Stimulated activated CD8-positive, alpha-beta memory T cell treated with anti-CD3 and anti-CD28 coated beads, Interleukin-12 subunit alpha, Interleukin-12 subunit beta, amount 100 ng/mL, for 24 hours (primary cell): Measurements from ENCODE around the gene ARHGEF25.
"Not testable (repeated sequence)": the region's sequence is repeated elsewhere in the genome, so short reads cannot be mapped to it uniquely, and the experiment has no call there.

Source experiments
- DNase-seq: peaks from one replicate; pipeline ENCODE4 v3.0.0-alpha.2; 2020; ENCODE audit errors: extremely low read depth

The ARHGEF25 gene

DNA sequence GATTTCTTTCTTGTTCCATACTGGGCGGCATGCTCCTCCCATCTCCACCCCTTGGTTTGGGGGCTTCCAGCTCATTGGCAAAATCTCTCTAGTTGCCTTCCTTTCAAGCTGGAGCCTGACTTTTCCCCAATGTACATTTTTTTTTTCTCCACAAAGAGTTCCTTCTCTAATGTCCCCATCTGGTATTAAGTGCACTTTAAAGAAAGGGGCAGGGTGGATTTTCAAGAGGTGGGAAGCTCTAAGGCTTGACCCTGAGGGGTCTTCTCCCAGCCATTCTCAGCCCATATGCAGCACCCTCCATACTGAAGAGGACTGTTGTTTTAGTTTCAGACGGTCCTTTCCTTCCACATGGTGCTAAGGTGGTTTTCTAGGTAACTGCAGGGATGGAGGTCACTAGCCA lies 26.1 kb upstream of the ARHGEF25 start:
- no peak for DNase-seq

DNA sequence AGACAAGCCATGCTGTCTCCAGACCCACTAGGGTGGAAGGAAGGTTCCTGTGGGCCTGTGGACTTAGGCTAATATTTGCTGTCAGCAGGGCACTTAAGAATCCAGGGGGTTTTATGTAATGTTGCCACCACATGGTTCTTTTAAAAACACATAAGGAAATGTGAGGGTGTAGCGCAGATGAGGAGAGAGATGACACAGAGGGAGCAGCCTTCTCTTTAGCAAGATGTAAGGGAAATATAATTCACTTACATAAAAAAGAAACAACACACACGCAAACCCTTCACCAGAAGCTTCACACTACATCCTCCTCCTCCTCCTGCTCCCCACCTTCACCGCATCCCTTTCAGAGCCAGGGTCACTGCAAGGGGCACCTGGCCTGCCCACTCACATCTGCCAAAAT lies 25.1 kb upstream of the ARHGEF25 start:
- DNase-seq: no peak

DNA sequence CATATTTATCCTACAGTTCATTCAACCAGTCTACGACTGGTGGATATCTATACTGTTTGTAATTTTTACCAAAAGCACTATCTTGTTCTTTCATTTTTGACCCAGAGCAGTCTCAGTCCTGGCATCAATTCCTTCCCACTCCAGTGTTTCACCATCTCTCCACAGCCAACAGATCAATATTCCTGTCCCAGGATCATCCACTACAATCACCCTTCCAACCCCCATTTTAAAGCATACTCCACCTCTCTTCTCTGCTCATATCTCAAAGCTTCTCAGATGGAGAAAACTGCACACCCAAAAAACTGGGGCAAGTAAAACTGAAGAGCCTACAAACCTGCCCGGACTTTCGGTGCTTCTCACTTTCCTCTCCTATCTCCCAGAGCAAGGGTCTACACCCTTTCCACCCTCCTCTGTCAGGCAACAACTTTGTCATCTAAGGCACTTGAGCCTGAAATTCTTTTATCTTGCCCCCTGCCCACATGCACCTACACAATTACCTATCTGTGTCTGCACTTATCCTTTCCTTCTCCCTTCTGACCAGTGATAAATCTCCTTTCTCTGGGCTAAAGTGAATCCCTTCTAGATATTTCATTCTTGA lies 24.3 kb upstream of the ARHGEF25 start:
- no peak for DNase-seq

DNA sequence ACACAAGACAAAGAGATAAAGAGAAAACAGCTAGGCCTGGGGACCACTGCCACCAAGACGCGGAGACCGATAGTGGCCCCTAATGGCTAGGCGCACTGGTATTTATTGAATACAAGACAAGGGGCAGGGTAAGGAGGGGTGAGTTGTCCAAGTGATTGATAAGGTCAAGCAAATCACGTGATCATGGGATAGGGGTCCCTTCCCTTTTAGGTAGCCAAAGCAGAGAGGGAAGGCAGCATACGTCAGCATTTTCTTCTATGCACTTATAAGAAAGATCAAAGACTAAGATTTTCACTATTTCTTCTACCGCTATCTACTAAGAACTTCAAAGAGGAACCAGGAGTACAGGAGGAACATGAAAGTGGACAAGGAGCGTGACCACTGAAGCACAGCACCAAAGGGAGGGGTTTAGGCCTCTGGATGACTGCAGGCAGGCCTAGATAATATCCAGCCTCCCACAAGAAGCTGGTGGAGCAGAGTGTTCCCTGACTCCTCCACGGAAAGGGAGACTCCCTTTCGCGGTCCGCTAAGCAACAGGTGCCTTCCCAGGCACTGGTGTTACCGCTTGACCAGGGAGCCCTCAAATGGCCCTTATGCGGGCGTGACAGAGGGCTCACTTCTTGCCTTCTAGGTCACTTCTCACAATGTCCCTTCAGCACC lies 22.2 kb upstream of the ARHGEF25 start:
- not testable (repeated sequence) for DNase-seq

DNA sequence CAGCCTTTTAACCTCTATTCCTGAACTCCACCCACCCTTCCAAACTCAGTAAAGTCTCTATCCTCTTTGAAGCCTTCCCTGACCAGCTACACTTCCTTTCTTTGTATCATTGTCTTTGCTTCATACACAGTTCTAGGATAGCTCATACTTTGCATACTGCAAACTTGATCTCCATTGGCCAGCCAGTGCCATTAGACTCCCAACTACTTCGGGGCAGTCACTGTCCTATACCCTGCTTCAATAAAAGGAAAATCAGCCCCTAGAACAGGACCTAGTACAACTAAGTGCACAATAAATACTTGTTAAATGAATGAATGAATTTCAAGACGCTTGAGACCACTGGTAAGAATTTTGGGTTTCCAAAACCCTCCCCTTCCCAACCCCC lies 20.8 kb upstream of the ARHGEF25 start:
- no peak for DNase-seq

DNA sequence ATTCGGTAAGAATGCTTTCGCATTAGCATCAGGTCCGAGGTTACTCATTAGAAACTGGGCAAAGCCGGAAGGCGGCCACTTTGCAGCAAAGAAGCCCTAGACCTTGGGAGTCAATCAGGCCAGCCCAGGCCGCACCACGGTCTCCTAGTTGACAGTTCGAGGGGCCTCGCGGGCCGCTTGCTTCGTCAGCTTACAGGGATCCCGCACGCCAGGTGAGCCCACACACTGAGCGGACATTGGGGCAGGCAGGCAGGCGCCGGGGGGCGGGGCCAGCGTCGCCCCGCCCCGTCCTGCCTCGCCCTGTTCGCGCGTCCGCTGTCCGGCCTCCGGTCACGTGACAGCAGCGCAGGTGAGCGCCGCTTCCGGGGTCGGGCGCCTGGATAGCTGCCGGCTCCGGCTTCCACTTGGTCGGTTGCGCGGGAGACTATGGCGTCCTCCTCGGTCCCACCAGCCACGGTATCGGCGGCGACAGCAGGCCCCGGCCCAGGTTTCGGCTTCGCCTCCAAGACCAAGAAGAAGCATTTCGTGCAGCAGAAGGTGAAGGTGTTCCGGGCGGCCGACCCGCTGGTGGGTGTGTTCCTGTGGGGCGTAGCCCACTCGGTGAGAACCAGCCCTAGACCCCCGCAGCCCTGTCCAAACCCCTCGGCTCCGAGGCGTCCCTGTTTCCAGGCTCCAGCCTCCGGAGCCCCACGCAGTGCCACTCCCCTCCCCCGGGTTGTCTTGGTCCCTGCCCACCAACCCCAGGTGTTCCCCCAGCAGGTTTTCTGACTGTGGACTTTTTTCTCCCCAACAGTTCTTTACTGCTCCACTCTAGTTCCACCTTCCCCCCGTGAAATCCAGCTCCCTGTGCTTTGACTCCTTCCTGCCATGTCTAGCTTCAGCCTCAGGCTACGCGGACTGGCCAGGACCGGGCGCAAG lies 20.1 kb upstream of the ARHGEF25 start, which contains the start of gene PIP4K2C:
TSS of gene PIP4K2C (plus strand) at position 329 of the 918 bp plus-strand sequence. CDS start at position 427, 98 bp downstream.
- DNase-seq: peak; percentile 53

DNA sequence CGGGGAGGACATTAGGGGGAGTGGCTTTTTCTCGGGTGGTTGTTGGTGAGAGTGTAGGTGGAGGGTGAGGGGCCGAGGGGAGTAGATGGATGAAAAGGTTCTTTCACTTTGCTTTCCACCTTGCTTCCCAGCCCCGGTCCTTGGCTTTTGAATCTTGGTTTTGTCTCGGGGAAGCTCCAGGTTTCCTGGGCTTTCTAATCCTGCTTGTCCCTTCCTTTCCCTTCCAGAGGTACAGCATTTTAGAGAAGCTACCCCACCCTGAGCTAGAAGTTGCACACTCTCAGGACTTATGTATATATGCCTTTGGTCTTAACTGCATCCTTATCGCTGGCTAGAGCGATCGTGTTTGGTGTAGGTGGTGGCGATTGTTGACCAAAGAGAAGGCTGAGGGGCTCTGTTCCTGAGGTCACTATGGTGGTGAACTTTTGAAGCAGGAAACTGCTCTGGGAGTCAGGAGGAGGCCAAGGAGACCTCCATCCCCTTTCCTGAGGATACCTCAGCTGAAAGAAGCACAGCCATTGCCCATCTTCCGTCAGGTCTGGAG lies 19.4 kb upstream of the ARHGEF25 start:
- DNase-seq: no peak

DNA sequence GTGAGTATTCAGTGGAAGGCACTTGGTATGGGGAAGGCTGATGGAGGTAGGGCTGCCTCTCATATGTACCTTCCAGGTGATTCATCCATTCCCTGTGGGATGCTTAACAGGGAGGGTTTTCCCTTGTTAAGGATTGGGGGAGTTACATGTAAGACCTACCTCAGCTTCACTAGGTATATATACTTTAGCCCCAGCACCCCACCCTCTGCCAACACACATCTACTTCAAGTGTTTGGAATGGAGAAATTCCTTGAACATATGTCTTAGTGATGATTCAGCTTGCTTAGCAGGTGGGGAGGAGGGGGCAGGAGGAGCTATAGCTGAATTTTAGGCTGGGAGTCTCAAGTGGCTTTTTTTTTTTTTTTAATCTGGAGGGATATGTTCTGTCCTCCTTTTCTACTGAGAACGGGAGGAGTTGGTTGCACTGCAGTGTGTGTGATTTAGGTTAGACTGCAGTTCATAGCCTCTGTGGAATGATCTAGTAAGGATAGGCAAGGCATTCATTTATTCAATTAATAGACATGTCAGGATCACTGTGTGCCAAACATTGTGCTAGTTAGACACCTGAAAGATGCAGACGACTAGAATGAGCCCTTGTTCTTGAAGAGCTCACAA lies 18.6 kb upstream of the ARHGEF25 start:
- no peak for DNase-seq

DNA sequence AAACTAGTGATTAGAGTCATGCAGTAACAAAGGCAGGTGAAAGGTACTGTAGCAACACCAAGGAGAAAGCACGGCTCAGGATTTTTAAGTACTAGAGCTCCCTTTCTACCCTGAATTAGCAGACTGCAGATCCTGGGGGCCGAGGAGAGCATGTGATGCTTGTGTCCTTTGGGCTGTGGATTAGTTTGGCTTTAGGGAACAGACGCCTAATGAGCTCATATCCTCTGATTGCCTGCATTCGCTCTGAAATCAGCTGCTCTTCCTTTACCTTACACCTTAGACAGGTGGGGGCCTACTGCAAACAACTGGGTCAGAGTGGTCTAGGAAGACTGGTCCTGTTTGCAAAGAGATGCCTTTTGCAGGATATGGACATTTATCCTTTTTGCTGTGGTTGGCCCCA lies 18.0 kb upstream of the ARHGEF25 start:
- DNase-seq: no peak

DNA sequence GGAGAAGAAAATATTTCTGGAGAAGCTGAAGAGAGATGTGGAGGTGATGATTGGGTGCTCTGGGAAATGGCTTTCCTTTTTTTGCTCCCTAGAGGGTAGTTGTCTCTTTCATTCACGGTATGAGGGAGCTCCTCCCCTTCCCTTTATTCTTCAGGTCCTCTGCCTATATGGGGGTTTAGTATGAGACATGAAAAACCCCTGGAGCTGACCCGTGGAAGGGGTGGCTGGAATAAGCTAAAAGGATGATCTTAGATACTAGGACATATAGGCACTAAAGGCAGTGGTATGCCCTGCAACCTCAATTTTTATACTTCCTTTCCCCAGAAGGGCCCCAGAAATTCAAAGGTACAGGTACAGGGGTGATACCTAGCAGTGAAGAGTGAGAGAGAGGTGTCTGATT lies 10.8 kb upstream of the ARHGEF25 start:
- DNase-seq: no peak

DNA sequence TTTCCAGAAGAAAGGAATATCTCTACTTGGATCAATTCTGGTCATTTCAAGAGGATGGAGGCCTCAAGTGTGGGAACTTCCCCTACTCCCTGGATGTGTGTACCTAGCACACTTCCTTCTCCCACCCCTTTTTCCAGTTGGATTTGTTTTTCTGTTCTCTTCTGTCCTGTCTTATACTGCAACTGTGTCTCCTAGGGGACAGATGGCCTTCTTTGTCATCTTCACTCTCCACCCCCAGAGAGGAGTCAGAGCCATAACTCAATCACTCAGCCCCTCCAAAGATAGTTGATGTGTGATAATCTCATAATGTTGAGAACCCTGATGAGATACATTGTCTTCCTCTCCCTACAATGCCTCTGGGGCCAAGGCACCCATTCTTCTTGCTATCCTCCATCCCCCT lies 8.7 kb upstream of the ARHGEF25 start:
- no peak for DNase-seq

DNA sequence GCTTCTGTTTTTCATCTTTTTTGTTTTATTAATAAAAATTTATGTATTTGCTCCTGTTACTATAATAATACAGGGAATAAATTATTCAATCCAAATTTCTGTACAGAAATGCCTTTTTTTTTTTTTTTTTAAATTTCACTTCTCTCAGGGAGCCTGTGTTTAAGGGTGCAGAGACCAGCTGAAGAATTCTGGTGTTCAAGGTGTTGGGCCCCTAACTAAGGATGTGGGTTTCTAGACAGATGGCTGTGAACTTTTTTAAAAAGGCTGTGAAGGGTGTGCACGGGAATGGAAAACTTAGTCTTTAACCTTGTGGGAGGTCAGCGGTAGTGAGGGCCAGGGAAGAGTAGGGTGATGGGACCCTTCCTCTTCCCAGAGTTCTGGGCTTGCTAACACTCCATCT lies 7.9 kb upstream of the ARHGEF25 start:
- DNase-seq: no peak

DNA sequence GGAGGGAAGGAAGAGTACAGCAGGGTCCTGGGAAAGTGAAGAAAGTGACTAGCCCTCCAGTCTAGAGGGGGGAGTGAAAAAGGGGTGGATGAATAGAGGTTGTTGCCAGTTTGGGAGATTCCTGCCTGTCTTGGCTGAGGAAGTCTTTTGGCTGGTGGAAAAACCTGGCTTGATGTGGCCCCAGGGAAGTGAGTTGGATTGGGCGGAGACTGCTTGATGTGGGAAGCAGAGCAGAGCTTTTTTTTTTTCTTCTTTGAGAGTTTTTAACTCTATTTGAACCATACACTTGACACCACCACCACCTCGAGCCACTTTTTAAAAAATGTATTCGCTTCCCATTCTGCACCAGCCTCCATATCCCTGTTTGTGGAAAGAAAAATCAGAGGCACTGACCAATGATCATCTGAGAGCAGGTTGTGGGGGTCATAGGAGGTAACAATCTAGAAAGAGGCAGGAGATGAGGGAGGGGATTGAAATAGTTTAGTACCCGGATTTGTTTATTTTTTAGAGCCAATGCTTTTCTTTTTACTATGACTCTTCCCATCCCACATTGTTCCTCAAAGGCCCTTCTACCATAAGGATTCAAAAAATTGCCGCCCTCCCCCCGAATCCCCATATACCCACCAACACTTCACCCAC lies 7.3 kb upstream of the ARHGEF25 start:
- no peak for DNase-seq

DNA sequence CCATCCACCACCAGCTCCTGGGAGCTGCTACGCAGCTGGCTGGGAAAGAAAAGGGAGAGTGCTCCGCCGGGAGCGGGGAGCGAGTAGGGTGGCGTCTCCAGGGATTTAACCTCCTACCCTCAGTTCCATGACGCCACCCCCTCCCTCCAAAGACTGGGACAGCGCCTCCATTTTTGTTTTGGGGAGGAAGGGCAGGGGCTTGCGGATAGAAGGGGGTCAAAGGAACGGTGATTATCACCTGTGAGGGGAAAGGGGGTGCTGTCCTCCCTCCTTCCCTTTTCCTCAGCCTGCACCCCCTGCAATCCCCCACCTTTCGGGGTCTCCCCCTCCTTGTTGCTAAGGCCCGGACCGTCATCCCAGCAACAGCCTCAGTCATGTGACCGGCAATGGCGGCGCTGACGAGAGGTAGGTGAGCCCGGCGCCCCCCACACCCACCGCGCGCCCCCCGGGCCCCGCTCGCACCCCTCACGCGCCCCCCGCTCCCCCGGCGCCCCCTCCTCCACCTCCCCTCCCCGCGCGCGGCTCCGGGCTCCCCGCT lies 6.7 kb upstream of the ARHGEF25 start, which contains the start of gene DTX3:
TSS of gene DTX3 (plus strand) at position 371 of the 538 bp plus-strand sequence. CDS start 1,694 bp downstream, outside the sequence.
- DNase-seq: no peak

DNA sequence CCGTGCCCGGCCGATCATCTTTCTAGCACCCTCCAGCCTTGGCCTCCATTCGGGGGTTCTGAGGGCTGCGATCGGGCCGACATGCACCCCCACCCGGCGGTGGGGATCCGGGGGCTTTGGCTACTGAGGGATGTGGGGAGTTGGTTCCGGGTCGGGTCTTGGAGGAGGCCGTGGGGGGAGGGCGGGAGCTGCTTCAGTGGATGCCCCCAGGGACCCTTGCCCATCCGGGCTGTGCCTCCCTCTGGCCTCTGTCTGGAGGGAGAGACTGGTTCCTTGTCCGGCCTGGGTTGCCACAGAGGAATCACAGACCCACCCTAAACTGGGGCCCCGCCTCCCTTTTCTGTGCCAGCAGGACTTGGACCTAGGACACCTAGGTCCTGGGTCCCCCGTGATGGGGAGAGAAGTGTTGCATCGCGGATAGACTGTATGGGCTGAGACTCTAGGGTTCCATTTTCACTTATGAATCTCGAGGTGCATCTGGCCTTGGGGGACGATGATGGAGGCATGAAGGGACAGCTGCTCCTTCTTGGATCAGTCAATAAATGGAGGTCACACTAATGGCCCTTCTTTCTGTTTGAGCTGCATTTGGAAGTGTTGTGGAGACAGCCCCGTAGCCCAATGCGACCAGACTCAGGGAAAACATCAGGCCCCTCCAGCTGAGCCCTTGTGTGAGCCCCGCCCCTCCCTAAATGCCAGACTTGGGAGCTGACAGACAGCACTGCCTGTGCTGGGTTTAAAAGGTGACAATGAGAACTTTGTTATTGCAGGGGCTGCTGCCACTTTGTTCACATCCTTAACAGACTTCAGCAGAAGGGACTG lies 6.0 kb upstream of the ARHGEF25 start:
- DNase-seq: no peak

DNA sequence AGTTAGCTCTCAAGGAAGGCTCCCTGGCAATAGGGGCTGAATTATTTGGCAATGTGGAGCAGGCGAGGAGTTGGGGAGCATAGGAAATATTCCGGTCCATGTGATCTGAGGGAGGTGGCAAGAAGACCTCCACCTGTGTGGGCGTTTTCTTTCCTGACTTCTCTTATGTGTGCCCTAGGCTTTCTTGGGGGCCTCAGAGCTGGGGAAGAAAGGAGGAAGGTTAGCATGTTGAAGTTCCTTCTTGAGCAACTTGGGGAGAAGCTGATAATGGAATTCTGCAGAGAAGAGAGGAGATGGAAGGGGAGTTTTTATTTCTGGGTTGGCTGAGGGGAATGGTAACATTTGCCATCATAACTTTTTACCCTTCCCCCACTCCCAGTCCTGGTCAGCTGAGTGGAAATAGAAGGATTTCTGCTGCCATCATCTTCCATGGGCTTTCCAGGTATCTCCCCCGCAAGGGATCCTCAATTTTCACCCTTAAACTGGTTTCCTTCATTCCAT lies 5.4 kb upstream of the ARHGEF25 start:
- DNase-seq: no peak

DNA sequence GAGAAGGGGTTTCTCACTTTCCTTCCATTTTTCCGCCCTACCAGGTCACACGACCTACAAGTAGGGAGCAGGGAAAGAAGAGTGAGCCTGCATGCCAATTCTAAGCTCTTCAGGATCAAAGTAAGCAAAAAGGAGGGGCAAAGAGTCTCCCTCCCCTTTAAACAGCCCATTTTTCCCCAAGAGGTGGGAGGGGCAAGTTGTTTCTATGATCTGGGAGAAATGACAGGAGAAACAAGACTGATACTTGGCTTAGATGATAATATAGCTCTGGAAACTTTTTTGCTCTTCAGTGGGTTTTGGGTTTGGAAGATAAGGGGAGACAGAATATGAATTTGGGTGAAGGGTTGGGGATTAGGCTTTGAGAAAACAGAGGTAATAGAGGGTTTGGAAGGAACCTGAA lies 4.8 kb upstream of the ARHGEF25 start:
- DNase-seq: no peak

DNA sequence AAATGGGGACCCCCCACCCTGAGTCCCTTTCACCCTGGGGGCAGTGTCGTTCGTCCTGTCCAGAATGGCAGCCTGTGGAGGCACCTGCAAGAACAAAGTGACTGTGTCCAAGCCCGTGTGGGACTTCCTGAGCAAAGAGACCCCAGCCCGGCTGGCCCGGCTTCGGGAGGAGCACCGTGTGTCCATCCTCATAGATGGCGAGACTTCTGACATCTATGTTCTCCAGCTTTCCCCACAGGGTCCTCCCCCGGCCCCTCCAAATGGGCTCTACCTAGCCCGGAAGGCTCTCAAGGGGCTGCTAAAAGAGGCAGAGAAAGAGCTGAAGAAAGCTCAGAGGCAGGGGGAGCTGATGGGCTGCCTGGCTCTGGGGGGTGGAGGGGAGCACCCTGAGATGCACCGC lies 4.4 kb upstream of the ARHGEF25 start:
- DNase-seq: no peak

DNA sequence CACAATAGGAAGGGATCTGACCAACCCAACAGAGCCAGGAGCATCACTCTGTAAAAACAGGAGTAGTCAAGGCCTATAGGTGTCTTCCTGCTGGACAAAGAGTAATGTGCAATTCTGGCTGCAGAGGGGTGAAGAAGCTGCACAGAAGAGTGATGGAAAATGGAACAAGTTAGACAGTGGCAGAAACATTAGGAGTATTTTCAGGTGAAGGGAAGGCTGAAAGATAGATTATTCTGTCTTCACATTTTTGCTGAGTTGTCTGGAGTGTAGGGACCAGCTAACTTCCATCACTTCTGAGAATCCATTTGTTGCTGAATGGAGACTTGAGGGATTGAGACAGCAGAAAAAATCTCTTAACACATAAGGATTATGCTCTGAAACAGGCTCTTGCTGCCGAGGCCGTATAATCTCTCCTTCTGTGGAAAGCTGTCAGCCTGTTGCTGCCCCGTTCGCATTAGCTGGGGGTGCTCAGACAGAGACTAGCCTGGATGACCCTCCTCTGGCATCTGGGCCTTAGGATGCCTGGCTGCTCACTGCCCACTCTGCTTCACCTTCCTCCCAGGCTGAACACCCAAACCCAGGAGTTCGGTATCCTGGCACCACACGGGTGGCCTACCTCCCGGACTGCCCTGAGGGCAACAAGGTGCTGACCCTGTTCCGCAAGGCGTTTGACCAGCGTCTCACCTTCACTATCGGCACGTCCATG lies 3.1 kb upstream of the ARHGEF25 start:
- no peak for DNase-seq
